H1 (cell line): ENCODE measurements around the gene SLC13A2. TPM values are rescaled to one million over a fixed set of nuclear protein-coding genes. Genes with fewer than 3 reads are reported as not detected.

Experiments
- CHD7 ChIP-seq: fragments of 300-600 bp; sonication (generic); IDR thresholded peaks from 2 replicates; pipeline ENCODE4 v1.7.1; 2012; ENCODE audit warnings: low read length, moderate library complexity, mild to moderate bottlenecking, inconsistent platforms; ENCODE audit not compliant: insufficient replicate concordance
- GABPA ChIP-seq: IDR thresholded peaks from 2 replicates; pipeline ENCODE4 v1.6.1; 2011; ENCODE audit warnings: mild to moderate bottlenecking, low read length, moderate library complexity, borderline replicate concordance; ENCODE audit not compliant: insufficient read depth
- RXRA ChIP-seq: IDR thresholded peaks from 2 replicates; pipeline ENCODE4 v1.6.1; 2011; ENCODE audit warnings: low read depth, mild to moderate bottlenecking, low read length, moderate library complexity; ENCODE audit not compliant: insufficient read depth
- SP2 ChIP-seq: IDR thresholded peaks from 2 replicates; pipeline ENCODE4 v1.6.1; 2012; ENCODE audit warnings: mild to moderate bottlenecking, low read length, inconsistent platforms
- polyA plus RNA-seq, 7 experiments: library from polyadenylated mRNA; depleted of rRNA in 3 of 7; stranded (reverse) in 5 of 7; unstranded in 2 of 7; fragments of >200 nt in 5 of 7; fragments of 200-250 nt in 2 of 7; gene quantifications; 1 replicate in 5 of 7; 2 replicates in 1 of 7; 4 replicates in 1 of 7; pipeline versions ENCODE4 v1.2.1 to v1.2.3, GENCODE V29; 2011 to 2013; ENCODE audit warnings: missing spikeins in 2 of 7, mixed read lengths in 2 of 7
- total RNA-seq: library from RNA; stranded (reverse); fragmentation: NEBNext Ultra II Directional; extraction: Animal tissue kit (Norgen Biotek cat#: 25700); gene quantifications from 2 replicates; pipeline ENCODE4 v1.2.1, GENCODE V29; 2021

Gene SLC13A2
- total and polyA plus RNA-seq, 2 of the 8 experiments (the other 6 are each of a cell fraction or from before 2014, with no cell fraction given), result not detected

GRCh38 chr17:28488533-28489276 lies 15.3 kb downstream of the SLC13A2 start (continued):
- no peak for TF ChIP-seq CHD7
- no peak for TF ChIP-seq RXRA
- TF ChIP-seq GABPA, result no peak
- TF ChIP-seq SP2, result no peak
